A549 (cell line): ENCODE data around the gene ATP10A.
"Not testable (repeated sequence)": the region's sequence is repeated elsewhere in the genome, so short reads cannot be mapped to it uniquely, and the experiment has no call there.

Experiments used
- BCL3 ChIP-seq: fragments of >200 bp; sonication (Bioruptor Twin); formaldehyde crosslinking; IDR thresholded peaks from 3 replicates; pipeline ENCODE4 v1.6.1; 2016
- CBX8 ChIP-seq: fragments of 200-600 bp; sonication (generic); IDR thresholded peaks from 2 replicates; pipeline ENCODE4 v1.6.1; 2016
- CTCF ChIP-seq: fragments of >200 bp; sonication (Bioruptor Twin); formaldehyde crosslinking; IDR thresholded peaks from 3 replicates; pipeline ENCODE4 v1.5.1; 2016
- EP300 ChIP-seq, 2 experiments: fragments of >200 bp; sonication (Bioruptor Twin); formaldehyde crosslinking; IDR thresholded peaks; 2 replicates in 1 of 2; 3 replicates in 1 of 2; pipeline ENCODE4 v1.6.1; 2016 to 2017
- MYC ChIP-seq: IDR thresholded peaks from 2 replicates; pipeline ENCODE4 v1.6.1; 2012; ENCODE audit warnings: mild to moderate bottlenecking, inconsistent platforms, low read length, improper control_type of control experiment, borderline replicate concordance
- POLR2A ChIP-seq: IDR thresholded peaks from 2 replicates; pipeline ENCODE4 v1.6.1; 2012; ENCODE audit warnings: mild to moderate bottlenecking, low read length
- RFX5 ChIP-seq: fragments of 450-650 bp; IDR thresholded peaks from 2 replicates; pipeline ENCODE4 v1.7.1; 2014; ENCODE audit warnings: antibody characterized with exemption, mild to moderate bottlenecking, moderate library complexity
- SMC3 ChIP-seq: fragments of >200 bp; sonication (Bioruptor Twin); formaldehyde crosslinking; IDR thresholded peaks from 3 replicates; pipeline ENCODE4 v1.6.1; 2018; ENCODE audit warnings: inconsistent platforms
- TP53 ChIP-seq: fragments of 250-450 bp; sonication (Bioruptor Pico); IDR thresholded peaks from 2 replicates; pipeline ENCODE4 v1.5.0; 2021; ENCODE audit warnings: mild to moderate bottlenecking, moderate library complexity
- ZFP36 ChIP-seq: fragments of 450-650 bp; IDR thresholded peaks from 2 replicates; pipeline ENCODE4 v1.6.1; 2014; ENCODE audit warnings: borderline replicate concordance; ENCODE audit not compliant: partially characterized antibody
- ZSCAN20 ChIP-seq: fragments of 250-450 bp; sonication (Bioruptor Pico); IDR thresholded peaks from 2 replicates; pipeline ENCODE4 v1.8.0; 2022; ENCODE audit warnings: mild to moderate bottlenecking, moderate library complexity
- TF ChIP-seq, protein P1 (sequence below): fragments of >200 bp; sonication (Bioruptor Twin); formaldehyde crosslinking; IDR thresholded peaks from 2 replicates; pipeline ENCODE4 v1.6.1; 2016
- TF ChIP-seq, protein P2 (sequence below): fragments of 450-650 bp; IDR thresholded peaks from 2 replicates; pipeline ENCODE4 v1.6.1; 2014; ENCODE audit warnings: antibody characterized with exemption

GRCh38 chr15:25636486-25636885 is 226.6 kb downstream of the ATP10A start:
- TF ChIP-seq CTCF; POLR2A; ZSCAN20 (CRISPR knock-in tag); TP53; CBX8; BCL3; SMC3; EP300 (IDR thresholded peaks at IDR 0.05); RFX5; ZFP36; MYC: not testable (repeated sequence)
- TF ChIP-seq, protein P1, sequence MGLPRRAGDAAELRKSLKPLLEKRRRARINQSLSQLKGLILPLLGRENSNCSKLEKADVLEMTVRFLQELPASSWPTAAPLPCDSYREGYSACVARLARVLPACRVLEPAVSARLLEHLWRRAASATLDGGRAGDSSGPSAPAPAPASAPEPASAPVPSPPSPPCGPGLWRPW, result not testable (repeated sequence)
- TF ChIP-seq, protein P2, sequence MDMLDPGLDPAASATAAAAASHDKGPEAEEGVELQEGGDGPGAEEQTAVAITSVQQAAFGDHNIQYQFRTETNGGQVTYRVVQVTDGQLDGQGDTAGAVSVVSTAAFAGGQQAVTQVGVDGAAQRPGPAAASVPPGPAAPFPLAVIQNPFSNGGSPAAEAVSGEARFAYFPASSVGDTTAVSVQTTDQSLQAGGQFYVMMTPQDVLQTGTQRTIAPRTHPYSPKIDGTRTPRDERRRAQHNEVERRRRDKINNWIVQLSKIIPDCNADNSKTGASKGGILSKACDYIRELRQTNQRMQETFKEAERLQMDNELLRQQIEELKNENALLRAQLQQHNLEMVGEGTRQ, result not testable (repeated sequence)
